OCI-LY1 (cell line): ENCODE data around the gene ARHGEF19.

Source experiments
- EZH2 ChIP-seq: fragments of 200-600 bp; sonication (generic), shearing (Covaris generic); IDR thresholded peaks from 2 replicates; pipeline ENCODE4 v1.8.0; 2017; ENCODE audit warnings: borderline replicate concordance, mixed run types, mild to moderate bottlenecking, antibody characterized with exemption, low read length, moderate library complexity, mixed read lengths
- TF ChIP-seq, protein P1 (sequence below): fragments of 200-600 bp; sonication (generic), shearing (Covaris generic); IDR thresholded peaks from 2 replicates; pipeline ENCODE4 v1.5.1; 2017; ENCODE audit warnings: mild to moderate bottlenecking, antibody characterized with exemption, low read length, moderate library complexity, mixed read lengths

DNA sequence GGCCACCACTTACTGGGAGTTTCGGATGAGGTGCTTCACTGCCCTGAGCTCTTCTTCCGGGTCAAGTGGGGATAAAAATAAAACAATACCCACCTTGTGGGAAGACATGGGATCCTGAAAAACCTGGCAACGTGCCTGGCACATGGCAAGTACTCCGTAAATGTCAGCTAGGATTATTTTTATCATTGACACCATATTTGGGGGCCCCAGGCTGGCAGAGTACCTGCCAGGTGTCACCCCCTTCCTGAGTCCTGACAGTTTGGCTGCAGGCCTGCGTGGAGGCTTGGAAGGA lies 47.4 kb downstream of the ARHGEF19 start:
- TF ChIP-seq, protein P1, sequence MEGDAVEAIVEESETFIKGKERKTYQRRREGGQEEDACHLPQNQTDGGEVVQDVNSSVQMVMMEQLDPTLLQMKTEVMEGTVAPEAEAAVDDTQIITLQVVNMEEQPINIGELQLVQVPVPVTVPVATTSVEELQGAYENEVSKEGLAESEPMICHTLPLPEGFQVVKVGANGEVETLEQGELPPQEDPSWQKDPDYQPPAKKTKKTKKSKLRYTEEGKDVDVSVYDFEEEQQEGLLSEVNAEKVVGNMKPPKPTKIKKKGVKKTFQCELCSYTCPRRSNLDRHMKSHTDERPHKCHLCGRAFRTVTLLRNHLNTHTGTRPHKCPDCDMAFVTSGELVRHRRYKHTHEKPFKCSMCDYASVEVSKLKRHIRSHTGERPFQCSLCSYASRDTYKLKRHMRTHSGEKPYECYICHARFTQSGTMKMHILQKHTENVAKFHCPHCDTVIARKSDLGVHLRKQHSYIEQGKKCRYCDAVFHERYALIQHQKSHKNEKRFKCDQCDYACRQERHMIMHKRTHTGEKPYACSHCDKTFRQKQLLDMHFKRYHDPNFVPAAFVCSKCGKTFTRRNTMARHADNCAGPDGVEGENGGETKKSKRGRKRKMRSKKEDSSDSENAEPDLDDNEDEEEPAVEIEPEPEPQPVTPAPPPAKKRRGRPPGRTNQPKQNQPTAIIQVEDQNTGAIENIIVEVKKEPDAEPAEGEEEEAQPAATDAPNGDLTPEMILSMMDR: no peak
- TF ChIP-seq EZH2: no peak
